HG03432 (cell line): Measurements from ENCODE around the gene GAP43.

Experiments used
- ATAC-seq: cut with Tn5 transposase; IDR thresholded peaks from one replicate; pipeline ENCODE4 v1.9.1; 2021; ENCODE audit warnings: mild to moderate bottlenecking, moderate library complexity; ENCODE audit not compliant: unreplicated experiment

Gene GAP43

GRCh38 chr3:115623044-115623868 is at the start of gene GAP43:
Gene GAP43 (plus strand): TSS chr3:115623510. CDS start chr3:115623690, 180 bp downstream.
- peak; percentile 31 for ATAC-seq

GRCh38 chr3:115576325-115576875 is 46.9 kb upstream of the GAP43 start:
- ATAC-seq, result no peak

GRCh38 chr3:115577000-115577399 is 46.3 kb upstream of the GAP43 start:
- no peak for ATAC-seq

- no peak for ATAC-seq
These were observed 45.0 kb upstream of the GAP43 start for GRCh38 chr3:115578331-115578730.

- no peak for ATAC-seq
These were observed 42.7 kb upstream of the GAP43 start for GRCh38 chr3:115580566-115580965.

GRCh38 chr3:115581362-115582135 is 41.8 kb upstream of the GAP43 start:
- no peak for ATAC-seq

- ATAC-seq, result no peak
These were observed 34.9 kb upstream of the GAP43 start for GRCh38 chr3:115588201-115589115.

GRCh38 chr3:115590873-115591272 is 32.4 kb upstream of the GAP43 start:
- ATAC-seq, result no peak

GRCh38 chr3:115595611-115596275 is 27.6 kb upstream of the GAP43 start:
- ATAC-seq, result no peak

GRCh38 chr3:115598216-115598615 is 25.1 kb upstream of the GAP43 start:
- no peak for ATAC-seq

GRCh38 chr3:115602194-115602593 is 21.1 kb upstream of the GAP43 start:
- no peak for ATAC-seq

- ATAC-seq, result no peak
These were observed 11.7 kb upstream of the GAP43 start for GRCh38 chr3:115611630-115612029.

- ATAC-seq, result no peak
These were observed 8.1 kb upstream of the GAP43 start for GRCh38 chr3:115615001-115615814.

GRCh38 chr3:115616461-115616860 is 6.8 kb upstream of the GAP43 start:
- ATAC-seq, result peak; percentile 77

GRCh38 chr3:115617591-115617990 is 5.7 kb upstream of the GAP43 start:
- no peak for ATAC-seq

- ATAC-seq, result no peak
These were observed 875 bp downstream of the GAP43 start for GRCh38 chr3:115624029-115624741.

- no peak for ATAC-seq
These were observed 1.6 kb downstream of the GAP43 start for GRCh38 chr3:115624901-115625300.

- no peak for ATAC-seq
These were observed 2.7 kb downstream of the GAP43 start for GRCh38 chr3:115626006-115626409.

- ATAC-seq, result no peak
These were observed 3.4 kb downstream of the GAP43 start for GRCh38 chr3:115626721-115627120.
